GM21447 (cell line): ENCODE data around the gene ZNF488.
"Not testable (repeated sequence)": the region's sequence is repeated elsewhere in the genome, so short reads cannot be mapped to it uniquely, and the experiment has no call there.

ENCODE experiments used
- ATAC-seq: cut with Tn5 transposase; IDR thresholded peaks from one replicate; pipeline ENCODE4 v1.9.1; 2021; ENCODE audit not compliant: unreplicated experiment

Gene ZNF488

DNA sequence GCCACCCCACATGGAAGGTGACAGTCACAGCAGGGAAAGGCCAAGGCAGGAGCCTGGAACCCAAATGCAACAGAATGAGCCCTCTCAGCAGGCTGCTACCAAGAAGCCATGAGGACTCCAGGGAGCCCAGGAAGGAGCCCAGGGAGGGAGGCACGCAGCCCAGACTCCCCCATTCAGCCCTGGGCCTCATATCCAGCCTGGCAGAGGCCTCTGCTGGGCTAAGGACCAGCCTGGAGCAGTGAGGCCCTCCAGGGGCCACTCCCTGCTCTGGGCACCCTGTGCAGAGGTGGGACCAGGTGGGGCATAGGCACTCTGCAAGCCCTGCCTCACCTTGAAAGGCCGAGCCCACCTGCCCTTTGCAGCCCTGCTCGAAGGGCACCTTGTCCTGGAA is 25.8 kb upstream of the ZNF488 start:
- no peak for ATAC-seq

DNA sequence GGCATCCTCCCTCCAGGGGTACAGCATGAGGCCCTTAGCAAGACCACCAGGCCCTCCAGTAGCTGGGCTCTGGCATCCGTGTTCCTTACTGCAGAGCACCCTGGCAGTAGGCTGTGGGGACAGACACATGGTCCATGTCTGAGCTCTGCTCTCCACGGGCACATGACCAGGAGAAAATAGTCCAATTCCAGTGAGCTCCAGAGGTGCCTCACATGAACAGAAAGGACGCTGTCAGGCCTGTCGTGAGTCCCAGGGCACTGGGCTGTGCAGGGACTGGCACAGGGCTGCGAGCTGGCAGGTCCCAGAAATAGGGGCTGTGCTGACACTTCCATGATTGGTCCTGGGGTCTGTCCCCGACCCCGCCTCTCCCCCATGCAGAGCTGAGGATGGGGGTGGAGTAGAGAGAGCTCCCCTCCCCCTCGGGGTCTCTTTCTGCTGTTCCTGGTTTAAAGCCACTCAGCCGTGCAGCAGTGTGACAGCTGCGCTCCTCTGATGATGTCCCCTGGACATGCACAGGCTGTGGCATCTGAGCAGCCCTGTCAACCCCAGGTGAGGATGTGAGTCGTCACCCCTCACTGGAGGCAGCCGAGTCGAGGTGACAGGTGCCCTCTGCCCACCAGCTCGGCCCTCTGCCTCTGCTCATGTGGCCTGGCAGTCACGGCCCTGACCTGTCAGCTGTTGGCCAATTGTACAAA is 25.2 kb upstream of the ZNF488 start:
- ATAC-seq, result no peak

DNA sequence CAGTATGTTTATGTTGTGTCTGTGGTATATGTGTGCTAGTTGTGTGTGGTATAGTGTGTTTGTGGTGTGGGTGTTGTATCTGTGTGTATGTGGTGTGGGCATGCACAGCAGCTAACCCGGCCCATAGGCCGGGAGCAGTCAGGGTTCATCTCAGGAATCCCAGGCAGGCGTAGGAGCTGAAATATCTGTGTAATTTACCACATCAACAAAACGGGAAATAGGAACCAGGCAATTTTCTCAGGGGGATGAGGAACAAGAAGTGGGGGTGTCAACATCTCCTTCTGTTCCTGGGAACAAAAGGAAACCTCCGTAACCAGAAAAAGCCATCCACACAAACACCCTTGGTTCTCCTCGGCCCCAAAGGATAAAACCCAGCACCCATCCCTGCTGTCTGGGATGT is 24.5 kb upstream of the ZNF488 start:
- ATAC-seq, result no peak

DNA sequence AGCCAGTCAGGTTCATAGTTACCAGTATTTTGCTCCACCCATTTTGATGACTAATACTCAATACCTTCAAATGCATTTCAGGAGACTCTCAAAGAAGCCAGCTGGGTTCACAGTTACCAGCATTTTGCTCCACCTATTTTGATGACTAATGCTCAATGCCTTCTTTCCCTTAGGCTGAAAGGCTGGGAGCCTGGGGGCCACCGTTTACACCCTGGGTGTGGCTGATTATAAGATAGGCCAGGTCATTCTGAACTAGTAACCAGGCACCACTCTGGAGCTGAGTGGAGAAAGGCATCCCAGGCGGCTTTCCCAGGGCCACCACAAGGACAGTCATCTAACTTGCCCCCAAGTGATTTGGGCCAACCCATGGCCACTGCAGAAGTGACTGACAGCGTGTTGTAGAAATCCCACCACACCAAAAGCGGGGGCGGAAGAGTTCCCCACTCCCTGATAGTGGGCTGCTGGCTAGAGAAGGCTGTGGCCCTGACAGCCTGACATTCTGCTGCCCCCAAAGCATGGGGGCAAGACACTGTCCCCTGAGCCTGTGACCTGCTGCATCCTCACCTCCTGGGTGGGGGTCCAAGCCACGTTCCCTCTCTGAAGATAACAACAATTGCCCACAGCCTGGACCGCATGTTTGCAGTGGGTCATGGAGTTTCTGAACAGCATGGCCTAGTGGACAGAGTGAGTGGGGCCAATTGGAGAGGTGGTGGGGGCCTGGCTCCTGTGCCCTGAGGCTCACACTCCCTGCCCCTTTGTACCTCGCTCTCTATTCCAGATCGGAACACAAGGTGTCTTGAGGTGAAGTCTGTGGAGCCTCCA is 23.0 kb upstream of the ZNF488 start:
- ATAC-seq, result no peak

DNA sequence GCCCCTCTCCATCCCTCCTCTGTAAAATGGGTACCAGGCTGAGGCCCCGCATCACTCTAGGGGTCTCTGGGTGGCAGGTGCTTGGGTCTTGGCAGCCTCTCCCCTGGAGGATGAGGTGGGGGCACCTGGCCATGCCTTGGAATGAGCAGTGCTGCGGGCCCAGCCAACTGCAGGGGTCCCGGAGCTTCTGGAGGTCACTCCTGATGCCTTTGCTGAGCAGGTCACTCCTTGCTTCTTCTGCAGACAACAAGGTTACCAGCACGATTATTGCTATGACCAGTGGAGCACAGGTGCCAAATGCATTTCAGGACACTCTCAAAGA is 22.4 kb upstream of the ZNF488 start:
- no peak for ATAC-seq

DNA sequence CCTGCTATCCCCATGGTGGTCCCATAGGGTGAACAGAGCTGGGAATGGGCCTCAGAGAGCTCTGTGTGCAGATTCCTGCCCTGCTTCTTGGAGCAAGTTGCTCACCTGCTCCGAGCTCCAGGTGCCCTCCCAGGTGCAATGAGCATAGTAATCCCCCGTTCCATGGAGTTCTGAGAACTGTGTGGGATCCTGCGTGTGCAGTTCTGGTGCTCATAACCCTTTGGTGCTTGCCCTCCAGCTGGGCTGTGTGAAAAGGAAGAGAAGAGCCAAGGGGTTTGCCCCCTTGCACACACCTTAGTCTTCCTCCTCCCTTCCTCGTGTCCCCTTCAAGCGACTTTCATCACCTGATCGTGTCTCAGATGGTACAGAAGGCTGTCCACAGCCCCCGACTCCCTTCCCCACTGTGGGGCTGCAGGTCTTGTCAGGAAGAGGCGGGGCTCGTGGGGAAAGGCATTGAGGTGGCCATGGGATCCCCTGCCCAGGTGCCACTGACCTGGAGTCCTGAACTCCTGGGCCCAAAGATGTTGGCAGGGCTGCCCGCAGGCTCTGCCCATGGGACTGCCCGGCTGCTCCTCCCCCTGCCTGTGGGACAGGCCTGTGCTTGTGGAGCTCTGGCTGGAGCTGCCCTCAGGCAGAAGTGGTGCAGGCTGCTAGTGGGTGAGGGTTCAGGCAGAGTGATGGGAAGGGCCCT is 21.9 kb upstream of the ZNF488 start:
- no peak for ATAC-seq

DNA sequence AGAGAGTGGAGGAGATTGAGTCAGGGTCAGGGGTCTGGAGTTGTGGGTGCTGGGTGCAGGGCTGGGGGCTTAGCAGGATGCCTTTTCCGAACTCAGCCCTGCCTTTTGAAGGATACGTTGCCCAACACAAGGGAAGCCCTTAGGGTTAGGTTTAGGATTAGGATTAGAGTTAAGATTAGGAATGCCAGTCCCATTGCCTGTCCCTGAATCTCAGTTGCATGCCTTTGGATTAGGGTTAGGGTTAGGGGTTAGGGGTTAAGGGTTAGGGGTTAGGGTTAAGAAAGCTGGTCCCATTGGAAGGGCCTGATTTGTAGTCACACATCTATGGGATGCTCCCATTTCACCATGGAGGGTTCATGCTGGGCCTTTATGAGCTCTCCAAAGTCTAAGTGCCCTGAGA is 20.8 kb upstream of the ZNF488 start:
- no peak for ATAC-seq

DNA sequence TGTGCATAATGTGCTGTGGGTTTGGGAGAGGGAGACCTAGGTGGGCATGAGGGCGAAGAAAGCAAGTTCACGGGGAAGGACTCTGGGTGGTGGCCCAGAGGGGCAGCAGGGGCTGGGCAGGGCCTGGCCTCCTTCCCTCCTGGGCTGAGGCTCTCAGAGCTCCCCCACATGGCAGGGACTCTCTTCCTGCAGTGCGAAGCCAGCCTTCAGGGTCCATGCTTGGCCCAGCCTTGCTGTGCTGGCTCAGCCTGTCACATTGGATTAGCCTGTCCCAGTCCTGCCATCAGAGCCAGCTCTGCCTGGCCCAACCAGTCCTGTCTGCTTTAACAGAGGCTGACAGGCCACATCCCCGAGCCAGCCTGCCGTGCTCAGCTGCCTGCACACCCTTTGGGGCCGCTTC is 20.4 kb upstream of the ZNF488 start:
- no peak for ATAC-seq

DNA sequence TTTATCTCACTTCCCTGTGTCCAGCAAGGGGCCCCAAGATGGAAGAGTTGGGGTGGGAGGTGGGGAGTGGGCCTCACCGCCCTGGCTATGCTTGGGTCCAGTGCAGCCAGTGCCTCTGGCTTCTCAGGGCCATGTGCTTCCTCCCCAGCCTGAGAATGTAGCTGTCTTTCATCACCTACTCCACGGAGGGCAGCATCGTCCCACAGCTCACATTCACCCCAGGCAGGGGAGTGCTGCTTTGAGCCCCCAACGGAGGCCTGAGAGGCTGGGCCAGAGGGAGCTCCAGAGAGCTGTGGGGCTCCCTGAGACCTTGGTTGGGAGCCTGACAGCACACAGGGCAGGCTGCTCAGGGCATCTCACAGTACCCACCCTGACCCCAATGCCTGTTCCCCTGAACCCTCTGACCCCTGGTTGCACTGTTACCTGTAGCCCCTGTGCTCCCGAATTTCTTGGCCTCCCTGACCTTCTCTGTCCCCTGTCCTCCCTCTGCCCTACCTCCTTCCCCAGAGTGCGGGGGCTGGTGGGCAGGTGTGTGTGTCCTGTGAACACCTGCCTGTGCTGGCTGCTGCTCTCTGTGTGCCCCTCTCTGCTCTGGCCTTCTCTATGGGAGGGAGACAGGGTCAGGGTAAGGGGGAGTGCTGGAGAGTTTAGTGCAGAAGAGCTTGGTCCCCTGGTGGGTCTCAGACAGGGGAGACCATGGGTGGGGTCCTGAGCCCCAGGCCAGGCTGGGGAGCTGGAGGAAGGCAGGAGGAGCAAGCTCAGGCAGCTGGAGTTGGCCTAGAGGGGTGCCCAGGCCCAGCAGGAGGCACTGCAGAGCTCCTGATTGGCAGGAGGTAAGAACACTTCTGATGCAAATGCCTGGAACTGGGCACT is 19.6 kb upstream of the ZNF488 start:
- ATAC-seq, result no peak

DNA sequence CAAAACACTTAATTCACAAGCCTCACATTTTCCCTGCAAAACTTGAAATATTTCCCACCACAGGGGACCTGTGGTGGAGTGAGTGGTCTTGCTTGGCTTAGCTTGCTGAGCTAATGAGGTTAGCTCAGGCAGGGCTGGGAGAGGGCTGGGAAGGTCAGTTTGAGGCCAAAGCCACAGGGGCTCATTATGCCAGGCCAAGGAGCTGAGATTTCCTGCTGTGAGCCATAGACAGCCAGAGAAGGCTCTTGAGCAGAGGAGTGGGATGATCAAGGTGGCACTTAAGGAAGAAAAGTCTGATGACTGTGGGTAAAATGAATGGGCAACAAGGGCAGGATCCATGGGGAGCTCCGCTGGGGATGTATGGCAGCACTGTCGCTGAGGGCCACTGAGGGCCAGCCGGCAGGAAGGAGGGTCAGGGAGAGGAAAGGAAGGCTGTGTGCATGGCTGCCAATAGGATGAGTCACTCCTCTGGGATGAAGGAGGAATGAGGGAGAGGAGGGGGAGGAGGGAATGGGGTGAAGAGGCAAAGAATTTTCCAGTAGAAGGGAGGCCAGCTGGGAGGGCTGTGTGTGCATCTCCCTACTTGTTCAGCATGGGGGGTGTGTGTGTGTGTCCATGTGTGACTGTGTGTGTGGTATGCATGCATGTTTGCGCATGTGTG is 18.7 kb upstream of the ZNF488 start:
- ATAC-seq, result no peak

DNA sequence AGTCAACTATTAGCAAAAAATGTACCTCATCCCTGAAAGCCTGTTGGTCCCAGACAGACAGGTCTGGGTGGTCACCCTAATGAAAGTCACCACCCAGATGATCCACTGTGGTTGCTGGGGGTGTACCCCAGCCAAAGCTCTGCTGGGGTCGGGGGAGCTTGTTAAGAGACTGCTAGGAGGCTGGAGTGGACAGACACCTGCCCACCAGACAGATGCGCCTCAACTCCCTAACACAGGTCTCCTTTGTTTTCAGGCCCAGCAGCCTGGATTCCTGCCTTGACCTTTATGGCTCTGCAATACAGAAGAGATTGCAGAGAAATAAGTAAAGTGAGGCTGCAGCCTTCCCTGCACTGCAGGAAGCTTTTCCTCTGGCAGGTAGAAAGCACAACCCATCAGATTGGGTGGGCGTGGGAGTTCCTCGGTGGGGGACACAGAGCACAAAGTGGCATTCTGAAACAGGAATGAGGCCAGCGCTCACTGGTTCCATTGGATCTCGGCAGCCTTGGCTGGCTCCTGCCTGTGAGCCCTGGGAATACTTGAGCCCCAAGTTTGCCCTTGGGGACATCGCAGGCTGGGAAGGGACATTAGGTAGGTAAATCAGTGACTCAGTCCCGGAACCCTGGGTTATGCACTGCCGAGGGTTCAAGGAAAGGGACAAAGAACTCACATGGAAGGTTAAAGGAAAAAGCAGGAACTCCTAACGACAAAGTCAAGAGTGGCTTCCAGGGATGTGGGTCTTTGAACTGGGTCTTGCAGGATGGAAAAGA is 18.0 kb upstream of the ZNF488 start:
- no peak for ATAC-seq

DNA sequence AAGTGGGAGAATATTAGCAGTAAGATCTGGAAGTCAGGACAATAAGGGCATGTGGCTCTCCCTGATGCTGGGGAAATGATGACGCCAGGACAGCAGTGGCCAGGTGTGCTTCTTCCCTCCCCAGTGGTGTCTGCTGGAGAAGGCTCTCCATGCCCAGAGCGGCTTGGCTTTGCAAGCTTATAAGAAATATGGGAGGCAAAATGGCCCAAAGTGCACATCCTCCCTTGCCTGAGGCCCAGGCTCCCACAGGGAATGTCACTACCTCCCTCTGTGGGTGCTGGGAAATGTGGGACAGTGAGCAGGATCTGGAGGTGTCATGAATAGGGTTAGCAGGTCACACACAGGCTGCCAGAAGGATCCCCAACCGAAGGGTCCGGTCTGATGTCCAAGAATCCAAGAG is 17.1 kb upstream of the ZNF488 start:
- ATAC-seq, result no peak

DNA sequence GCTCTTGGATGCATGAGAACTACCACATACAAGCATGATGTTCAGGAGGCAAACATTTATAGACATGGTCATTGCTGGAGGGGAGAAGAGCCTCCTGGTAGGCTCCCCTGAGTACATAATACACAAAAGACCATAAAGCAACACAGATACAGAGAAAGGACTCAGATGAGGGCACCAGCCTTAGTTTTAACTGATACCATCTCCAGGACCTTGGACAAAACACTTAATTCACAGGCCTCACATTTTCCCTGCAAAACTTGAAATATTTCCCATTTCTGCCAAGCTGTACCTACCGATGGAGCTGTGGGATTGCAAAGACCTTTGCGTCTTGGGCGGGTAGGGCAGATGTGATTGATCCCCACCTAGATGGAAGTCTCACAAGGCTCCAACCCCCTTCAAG is 16.7 kb upstream of the ZNF488 start:
- no peak for ATAC-seq

DNA sequence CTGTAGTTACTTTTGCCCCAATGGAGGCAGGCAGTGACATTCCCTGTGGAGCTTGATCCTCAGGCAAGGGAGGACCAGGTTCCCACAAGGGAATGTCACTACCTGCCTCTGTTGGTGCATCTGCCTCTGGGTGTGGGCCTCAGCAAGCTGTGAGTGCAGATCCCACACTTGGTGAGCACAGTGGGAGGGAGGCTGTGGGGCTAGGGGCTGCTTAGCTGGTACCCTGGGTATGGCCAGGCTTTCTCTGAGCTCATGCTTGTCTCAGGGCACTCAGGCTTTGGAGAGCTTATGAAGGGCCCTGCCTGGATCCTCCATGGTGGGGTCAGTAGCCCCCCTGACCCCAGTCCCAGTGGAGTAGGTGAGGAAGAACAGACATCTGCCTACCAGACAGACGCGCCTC is 16.2 kb upstream of the ZNF488 start:
- ATAC-seq, result no peak

DNA sequence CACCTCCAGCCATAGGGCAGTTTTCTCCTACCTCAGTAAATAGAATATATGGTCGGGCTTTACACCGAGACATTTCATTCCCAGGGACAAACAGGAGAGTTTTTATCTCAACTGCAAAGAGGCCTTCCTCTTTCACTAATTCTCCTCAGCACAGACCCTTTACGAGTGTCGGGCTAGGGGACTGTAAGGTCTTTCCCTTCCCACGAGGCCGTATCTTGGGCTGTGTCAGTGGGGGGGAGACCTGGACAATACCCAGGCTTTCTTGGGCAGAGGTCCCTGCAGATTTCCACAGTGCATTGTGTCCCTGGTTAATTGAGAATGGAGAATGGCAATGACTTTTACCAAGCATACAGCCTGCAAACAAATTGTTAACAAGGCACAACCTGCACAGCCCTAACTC is 13.2 kb upstream of the ZNF488 start:
- ATAC-seq, result no peak

DNA sequence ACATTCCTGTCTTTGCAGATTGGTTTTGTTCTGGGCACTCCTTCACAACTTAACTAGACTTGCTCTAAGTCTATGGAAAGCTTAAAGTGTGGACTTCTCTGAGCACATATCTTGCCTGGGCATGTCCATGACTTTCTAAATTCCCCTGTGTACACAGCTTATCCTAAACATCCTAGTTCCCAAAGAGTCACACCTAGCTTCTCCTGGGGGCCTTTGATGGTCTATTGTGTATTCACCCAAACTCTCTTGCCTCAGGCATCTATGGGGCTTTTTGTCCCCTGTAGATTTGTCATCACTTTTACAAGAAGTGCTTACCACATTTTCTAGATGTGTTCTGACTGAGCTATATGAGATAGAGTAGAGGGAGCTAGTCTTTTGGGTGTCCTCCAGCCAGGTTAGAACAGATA is 12.2 kb upstream of the ZNF488 start:
- no peak for ATAC-seq

DNA sequence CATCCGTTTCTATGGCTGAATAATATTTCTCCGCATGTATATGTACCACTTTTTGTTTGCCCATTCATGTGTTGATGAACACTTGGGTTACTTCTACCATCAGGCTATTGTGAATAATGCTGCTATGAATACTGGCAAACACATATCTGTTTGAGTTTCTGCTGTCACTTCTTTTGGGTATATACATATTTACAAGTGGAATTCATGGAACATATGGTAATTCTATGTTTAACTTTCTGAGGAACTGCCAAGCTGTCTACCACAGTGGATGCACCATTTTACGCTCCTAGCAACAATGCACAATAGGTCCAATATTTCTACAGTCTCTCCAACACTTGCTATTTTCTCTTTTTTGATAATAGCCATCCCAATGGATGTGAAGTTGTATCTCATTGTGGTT is 5.5 kb upstream of the ZNF488 start:
- no peak for ATAC-seq

DNA sequence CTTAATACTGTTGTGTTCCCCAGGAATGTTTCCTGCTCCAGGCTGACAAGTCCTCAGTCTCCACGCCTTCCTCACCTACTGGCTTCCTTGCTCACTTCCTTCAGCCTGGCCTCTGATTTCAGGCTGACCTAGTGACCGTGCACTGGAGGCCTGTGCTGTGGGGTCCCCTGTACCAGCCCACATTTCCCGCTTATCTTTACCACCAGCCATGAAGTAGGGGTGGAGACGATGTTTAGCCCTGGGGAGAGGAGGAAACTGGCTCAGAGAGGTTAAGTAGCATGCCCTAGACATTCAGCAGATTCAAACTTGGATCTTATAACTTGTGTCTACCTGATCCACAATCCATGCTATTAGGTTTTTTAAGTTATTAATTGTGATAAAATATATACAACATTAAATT is 4.8 kb upstream of the ZNF488 start:
- no peak for ATAC-seq

DNA sequence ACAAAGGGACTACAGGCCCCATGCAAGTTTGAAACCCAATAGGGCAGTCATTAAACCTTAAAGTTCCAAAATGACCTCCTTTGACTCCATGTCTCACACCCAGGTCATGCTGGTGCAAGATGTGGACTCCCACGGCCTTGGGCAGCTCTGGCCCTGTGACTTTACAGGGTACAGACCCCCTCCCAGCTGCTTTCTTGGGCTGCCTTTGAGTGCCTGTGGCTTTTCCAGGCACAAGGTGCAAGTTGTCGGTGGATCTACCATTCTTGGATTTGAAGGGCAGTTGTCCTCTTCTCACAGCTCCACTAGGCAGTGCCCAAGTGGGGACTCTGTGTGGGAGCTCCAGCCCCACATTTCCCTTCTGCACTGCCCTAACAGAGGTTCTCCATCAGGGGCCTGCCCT is 2.0 kb upstream of the ZNF488 start:
- not testable (repeated sequence) for ATAC-seq
